Erythroblast (primary cell): Measurements from ENCODE around the gene ZNF701.
"Not testable (repeated sequence)": the region's sequence is repeated elsewhere in the genome, so short reads cannot be mapped to it uniquely, and the experiment has no call there.

Experiments
- DNase-seq, 2 experiments: peaks; one replicate each; lab custom pipeline; 2025; lab: John Stamatoyannopoulos, UW
- GATA1 ChIP-seq: IDR thresholded peaks from 2 replicates; pipeline ENCODE4 v1.6.1; 2011; ENCODE audit warnings: low read depth, mild to moderate bottlenecking, control low read depth, low read length, moderate library complexity
- POLR2A ChIP-seq: IDR thresholded peaks from 2 replicates; pipeline ENCODE4 v1.6.1; 2011; ENCODE audit warnings: mild to moderate bottlenecking, low read length

The ZNF701 gene

GRCh38 chr19:52599241-52599640 is 29.2 kb downstream of the ZNF701 start:
- DNase-seq: no peak
- TF ChIP-seq POLR2A (no peak), GATA1 (no peak)

GRCh38 chr19:52600639-52601024 is 30.5 kb downstream of the ZNF701 start:
- TF ChIP-seq POLR2A (no peak), GATA1 (no peak)

GRCh38 chr19:52601025-52601973 is 31.2 kb downstream of the ZNF701 start:
- no peak for TF ChIP-seq GATA1
- TF ChIP-seq POLR2A: no peak
- DNase-seq: peak; percentile 91 to 92

More at GRCh38 chr19:52600639-52601024, 30.5 kb downstream of the ZNF701 start:
- peak; percentile 43 to 53 for DNase-seq

GRCh38 chr19:52601974-52602366 is 31.9 kb downstream of the ZNF701 start:
- not testable (repeated sequence) for DNase-seq

- TF ChIP-seq GATA1 (no peak), POLR2A (no peak)
- DNase-seq: no peak
These were observed 32.9 kb downstream of the ZNF701 start for GRCh38 chr19:52602941-52603340.

- TF ChIP-seq GATA1 (no peak), POLR2A (no peak)
- no peak for DNase-seq
These were observed 33.6 kb downstream of the ZNF701 start for GRCh38 chr19:52603558-52604207.

- TF ChIP-seq POLR2A (no peak), GATA1 (no peak)
- no peak for DNase-seq
These were observed 43.3 kb downstream of the ZNF701 start for GRCh38 chr19:52613299-52613906.

GRCh38 chr19:52621376-52621775 is 51.3 kb downstream of the ZNF701 start:
- TF ChIP-seq GATA1 (no peak), POLR2A (no peak)
- no peak for DNase-seq

- TF ChIP-seq GATA1 (no peak), POLR2A (no peak)
- DNase-seq: no peak
These were observed 52.2 kb downstream of the ZNF701 start for GRCh38 chr19:52622261-52622660.

- DNase-seq: peak in 1 of 2 experiments; percentile 63
- TF ChIP-seq GATA1 (no peak), POLR2A (no peak)
These were observed 56.8 kb downstream of the ZNF701 start for GRCh38 chr19:52626915-52627314.

GRCh38 chr19:52627441-52627840 is 57.4 kb downstream of the ZNF701 start:
- not testable (repeated sequence) for DNase-seq

GRCh38 chr19:52635786-52636570 is 65.9 kb downstream of the ZNF701 start:
- TF ChIP-seq GATA1 (no peak), POLR2A (no peak)
- no peak for DNase-seq
